Stimulated activated naive CD4-positive, alpha-beta T cell (primary cell): ENCODE measurements around the gene PEX1.
A peak's percentile ranks its signal among the peaks of the same experiment; 100 is the strongest.
"Not testable (repeated sequence)": the region's sequence is repeated elsewhere in the genome, so short reads cannot be mapped to it uniquely, and the experiment has no call there.

Source experiments
- DNase-seq, 6 experiments: peaks; one replicate each; lab custom pipeline; 2025; lab: John Stamatoyannopoulos, UW

The PEX1 gene

GRCh38 chr7:92460510-92460909 is 67.8 kb downstream of the PEX1 start:
- DNase-seq: no peak

DNA sequence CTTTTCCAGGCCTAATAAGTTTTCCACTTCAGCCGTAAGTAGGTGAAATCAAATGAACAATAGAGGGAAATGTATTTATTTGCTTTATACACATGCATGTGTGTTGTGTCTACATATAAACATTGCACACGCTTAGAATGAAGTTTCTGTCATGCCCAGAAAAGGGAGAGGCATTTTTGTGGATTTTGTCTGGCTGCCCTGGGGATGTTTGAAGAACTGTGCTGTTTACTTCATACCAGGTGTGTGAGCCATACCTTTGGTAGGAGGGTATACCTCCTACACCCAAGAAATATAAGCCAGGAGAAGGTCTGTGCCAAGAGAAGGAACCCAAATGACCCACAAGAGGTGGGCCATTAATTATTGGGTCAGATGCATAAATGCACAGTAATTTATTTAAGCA is 68.2 kb downstream of the PEX1 start:
- no peak for DNase-seq

DNA sequence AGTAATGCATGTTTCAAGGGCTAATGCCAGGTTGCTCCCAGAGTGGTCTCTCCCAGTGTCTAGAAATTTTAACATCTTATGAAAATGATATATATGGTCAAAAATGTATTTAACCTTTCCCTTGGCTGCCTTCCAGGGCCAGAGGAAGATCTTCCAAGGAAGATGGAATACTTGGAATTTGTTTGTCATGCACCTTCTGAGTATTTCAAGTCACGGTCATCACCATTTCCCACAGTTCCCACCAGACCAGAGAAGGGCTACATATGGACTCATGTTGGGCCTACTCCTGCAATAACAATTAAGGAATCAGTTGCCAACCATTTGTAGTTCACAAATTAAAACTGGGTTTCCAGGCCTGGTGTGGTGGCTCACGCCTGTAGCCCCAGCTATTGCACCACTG is 72.1 kb downstream of the PEX1 start:
- no peak for DNase-seq

- DNase-seq: no peak
Observed at GRCh38 chr7:92451645-92452044, 76.7 kb downstream of the PEX1 start.

DNA sequence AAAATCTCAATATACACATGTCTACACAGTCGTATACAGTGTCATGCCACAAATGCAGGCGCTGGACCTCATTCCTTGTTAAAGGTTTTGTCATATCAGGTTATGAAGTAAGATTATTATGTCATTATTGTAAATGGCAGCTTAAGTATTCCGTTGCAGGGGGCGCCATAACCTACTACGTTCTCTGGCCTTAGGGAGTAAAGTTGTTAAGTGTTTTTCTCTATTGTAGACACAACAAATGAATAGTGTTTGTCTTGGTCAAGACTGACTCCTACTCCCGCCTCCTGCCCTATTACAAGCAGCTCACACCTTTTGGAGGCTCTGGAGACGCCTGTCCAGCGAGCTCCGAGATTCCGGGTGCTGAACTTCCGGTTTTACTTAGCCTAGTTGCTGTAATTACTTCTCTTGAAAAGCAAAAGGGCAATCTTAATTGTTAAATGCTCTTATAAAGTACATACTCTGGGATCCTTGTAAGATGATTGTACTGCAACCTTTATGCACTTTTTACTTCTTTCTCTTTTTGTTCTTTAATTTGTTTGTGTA is 80.0 kb downstream of the PEX1 start:
- DNase-seq: peak; percentile 48 to 81 (median 62)

GRCh38 chr7:92447345-92448204 is 80.7 kb downstream of the PEX1 start, which contains the start of gene GATAD1:
Gene GATAD1, plus strand, starts transcription at chr7:92447482. Its CDS starts 248 bp downstream, at chr7:92447730.
- DNase-seq: peak; percentile 63 to 88 (median 74)

GRCh38 chr7:92446869-92447344 is 81.4 kb downstream of the PEX1 start:
- no peak for DNase-seq

GRCh38 chr7:92442720-92443119 is 85.6 kb downstream of the PEX1 start:
- not testable (repeated sequence) for DNase-seq

DNA sequence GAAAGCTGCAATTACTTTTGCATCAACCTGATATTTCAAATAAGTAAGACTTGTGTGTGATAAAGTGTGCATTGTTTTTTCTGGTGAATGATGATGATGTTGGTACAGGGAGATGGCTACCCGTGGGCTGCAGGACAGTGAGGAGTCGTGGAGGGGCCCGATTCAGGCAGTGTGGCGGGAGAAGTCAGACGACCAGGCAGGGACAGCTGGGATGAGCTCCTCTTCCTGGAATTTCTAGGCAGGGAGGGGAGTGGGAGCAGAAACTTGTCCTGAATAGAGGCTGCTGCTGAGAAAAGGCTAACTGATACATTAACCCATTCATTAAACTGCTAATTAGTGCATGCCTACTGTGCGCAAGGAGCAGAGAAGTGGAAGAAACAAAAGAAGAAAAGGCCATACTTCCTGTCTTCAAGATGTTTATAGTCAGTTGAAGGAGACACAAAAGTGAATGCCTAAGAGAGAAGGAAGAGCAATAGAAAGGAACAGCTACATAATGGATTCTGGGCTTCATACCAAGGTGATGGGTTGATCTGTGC is 90.3 kb downstream of the PEX1 start:
- DNase-seq: no peak
